Measurements from ENCODE around the gene MIX23.
"Not testable (repeated sequence)": the region's sequence is repeated elsewhere in the genome, so short reads cannot be mapped to it uniquely, and the experiment has no call there.

The MIX23 gene

DNA sequence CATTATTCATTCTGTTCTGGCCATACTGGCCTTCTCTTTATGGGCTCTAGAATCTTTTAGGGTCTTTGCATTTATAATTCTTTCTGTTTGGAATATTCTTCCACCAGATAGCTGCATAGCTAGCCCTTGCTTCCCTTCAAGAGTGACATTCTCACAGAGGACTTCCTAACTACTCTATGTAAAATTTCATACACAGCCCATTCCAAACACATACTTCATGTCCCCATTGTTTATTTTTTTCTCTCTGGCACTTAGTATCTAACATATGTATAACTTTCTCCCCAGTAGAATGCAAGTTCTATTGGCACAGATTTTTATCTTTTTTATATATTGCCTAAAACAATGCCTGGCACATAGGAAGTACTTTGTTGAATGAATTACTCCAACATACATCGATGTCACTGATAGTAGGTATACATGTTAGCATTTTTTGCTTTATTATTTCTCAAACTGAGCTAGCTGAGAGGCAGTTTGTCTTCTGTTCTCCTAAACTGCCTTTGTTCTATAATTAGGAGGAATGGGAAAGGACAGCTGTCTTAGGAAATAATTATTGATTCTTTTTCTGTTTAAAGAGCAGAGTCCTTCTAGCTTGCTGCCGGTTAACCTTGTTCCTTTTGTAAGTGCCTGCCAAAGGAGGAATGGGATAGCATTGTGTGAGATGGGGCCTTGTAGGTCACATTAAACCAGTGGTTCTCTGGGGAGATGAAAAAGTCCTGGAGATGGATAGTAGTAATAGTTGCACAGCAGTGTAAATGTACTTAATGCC is 8.8 kb upstream of the MIX23 start:
- no peak for FAIRE-seq

GRCh38 chr3:122390665-122391064 is 7.6 kb upstream of the MIX23 start:
- no peak for FAIRE-seq

DNA sequence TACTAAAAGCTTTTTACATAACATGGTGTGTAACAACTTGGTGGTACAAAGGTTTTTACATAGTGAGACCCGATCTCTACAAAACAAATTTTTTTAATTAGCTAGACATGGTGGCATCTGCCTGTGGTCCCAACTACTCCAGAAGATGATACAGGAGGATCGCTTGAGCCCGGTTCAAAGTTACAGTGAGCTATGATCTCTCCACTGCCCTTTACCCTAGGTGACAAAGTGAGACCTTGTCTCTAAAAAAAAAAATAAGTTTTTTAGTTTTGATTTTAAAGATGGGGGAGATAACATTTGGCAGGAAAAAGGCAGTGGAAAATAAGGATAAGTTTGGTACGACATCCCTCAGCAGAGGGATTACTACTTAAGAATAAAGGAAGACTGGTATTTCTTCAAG is 6.9 kb upstream of the MIX23 start:
- no peak for FAIRE-seq

DNA sequence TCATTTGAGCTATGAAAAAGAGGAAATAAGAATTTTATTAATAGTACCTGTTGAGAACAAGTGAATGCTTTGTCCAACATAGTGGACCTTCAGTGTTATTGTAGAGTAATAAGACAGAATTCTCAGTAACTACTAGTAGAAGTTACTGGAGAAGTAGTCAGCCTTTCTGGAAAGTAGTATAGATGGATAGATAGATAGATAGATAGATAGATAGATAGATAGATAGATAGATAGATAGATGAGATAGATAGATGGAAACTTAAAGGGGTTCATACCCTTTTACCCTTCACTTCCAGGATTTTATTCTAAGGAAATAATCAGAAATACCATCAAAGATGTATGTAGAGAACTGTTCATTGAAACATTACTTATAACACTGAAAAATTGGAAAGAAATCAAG is 6.2 kb upstream of the MIX23 start:
- FAIRE-seq = no peak

DNA sequence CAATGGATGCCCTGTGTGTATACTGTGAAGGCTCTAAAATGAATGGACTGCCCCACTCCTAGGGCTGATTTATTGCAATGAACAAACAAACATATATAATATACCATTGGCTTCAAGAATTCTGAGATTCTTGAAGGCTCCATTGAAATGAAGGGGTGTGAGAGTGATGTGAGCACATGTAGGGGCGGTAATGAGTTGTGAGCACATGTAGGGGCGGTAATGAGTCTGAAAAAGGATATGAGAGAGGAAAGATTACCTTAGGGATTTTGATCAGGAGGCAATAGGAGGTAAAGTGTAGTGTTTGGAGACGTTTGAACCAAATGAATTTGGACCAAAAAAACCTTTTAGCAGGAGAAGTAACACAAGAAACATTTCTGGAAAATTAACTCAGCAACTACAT is 4.7 kb upstream of the MIX23 start:
- FAIRE-seq = no peak

GRCh38 chr3:122383771-122384697 is 1.0 kb upstream of the MIX23 start, which contains the start of gene FAM162A:
Gene FAM162A, plus strand, starts transcription at chr3:122384182. Its CDS starts 84 bp downstream, at chr3:122384266.
- FAIRE-seq = no peak

DNA sequence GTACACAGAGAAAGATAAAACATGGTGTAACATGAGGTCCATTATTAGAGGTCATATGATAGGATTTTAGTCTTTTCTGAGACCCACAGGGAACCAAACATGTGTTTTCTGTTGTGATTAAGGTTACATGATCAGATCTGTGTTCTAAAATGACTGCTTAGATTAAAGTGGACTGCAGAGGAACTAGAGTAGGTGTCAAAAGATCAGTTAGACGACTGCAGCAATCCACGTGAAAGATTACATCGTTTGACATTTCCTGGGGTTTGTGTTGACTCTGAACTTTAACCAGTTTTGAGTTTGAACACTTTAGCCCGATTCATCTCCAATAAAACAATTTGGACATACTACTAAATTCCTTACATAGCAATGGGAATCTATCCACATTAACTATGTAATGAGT is 5.1 kb downstream of the MIX23 start:
- no peak for FAIRE-seq

DNA sequence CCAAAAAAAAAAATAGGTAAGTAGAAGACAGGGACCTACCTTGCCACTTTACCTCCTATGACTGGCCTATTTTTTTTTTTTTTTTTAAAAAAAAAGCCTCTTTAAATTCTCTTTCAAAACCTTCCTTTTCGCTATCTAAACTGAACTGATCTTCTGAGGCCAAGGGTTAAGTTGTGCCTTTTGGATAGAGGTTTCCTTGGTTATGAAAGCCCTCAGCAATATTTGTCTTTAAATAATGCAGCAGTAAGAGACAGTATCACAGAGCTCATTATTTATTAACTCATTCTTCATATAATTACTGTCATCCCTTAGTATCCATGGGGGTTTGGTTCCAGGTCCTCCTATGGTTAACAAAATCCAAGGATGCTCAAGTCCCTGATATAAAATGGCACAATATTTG is 9.0 kb downstream of the MIX23 start:
- FAIRE-seq = no peak

GRCh38 chr3:122366379-122366749 is 16.7 kb downstream of the MIX23 start:
- no peak for FAIRE-seq

DNA sequence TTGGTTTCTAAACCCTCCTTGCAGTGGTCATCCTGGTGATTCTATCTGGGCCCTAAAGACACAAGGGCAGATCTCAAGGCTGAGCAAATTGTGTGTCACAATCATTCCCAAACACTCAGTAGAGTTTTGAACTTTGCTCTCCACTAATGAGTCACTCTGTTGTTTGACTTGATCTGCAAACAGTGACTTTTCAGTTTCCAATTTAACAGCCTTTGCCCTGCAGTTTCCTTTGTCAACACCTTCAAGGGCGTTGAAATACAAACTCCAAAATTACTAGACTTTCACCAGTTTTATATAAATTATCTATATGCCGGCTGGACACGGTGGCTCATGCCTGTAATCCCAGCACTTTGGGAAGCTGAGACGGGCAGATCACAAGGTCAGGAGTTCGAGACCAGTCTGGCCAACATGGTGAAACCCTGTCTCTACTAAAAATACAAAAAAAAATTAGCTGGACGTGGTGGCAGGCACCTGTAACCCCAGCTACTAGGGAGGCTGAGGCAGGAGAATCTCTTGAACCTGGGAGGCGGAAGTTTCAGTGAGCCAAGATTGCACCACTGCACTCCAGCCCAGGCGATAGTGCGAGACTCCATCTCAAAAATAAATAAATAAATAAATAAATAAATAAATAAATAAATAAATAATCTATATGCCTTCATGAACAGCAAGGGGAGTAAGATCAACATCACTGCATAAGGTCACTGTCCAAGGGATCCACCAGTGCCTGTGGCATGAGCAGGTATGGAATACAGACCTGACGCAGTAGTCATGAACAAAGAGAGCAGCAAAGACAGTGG is 17.3 kb downstream of the MIX23 start:
- not testable (repeated sequence) for FAIRE-seq

DNA sequence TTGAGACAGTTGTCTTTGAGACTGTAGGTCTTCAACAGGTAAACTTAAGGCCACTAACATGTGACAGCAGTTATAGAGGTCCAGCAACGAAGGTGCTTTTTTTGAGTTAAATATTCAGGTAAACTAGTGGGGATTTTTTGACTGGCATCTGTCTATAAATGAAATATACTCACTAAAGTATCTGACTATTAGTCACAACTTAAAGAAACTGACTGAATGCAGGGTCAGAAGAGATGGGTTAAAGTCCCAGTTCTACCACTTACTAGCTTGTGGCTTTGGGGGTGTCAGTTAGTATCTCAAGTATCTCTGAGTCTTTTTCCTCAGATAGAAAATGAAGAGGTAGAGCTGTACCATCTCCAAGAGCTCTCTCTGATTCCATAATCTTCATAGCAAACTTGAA is 18.0 kb downstream of the MIX23 start:
- FAIRE-seq = no peak

DNA sequence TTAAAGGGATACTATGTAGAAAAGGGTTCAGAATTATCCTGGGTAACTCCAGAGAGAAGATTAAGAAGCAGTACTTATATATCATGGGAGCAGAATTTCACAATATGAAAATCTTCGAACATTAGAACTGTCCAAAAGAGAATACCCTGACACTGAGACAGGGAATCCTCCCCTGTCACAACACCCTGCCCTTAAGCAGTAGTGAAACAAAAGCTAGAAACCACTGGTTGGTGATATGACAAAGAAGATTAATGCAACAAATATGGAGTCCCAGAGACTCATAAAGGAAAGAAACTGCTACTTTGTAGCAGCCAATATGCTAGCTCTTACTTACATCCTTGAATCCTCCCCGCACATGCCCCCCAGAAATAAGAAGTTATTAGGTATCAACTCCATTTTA is 18.5 kb downstream of the MIX23 start:
- no peak for FAIRE-seq

DNA sequence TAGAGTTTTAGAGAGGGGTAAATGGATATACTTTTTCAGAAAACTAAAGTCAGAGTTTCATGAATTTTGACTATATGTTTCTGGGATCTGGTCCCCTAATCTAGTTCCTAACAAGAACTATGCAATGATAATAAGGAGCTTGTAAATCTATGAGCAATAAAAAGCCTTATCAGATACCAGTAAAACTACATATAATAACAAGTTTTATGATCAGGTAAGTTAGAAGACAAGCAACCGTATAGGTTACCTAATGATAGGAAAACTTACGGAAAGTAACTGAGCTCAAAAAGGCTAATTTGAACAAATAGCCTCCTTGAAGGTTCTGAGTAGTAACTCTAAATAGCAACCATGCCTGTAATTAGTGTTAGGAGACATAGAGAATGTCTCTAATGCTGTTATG is 21.0 kb downstream of the MIX23 start:
- FAIRE-seq = no peak

DNA sequence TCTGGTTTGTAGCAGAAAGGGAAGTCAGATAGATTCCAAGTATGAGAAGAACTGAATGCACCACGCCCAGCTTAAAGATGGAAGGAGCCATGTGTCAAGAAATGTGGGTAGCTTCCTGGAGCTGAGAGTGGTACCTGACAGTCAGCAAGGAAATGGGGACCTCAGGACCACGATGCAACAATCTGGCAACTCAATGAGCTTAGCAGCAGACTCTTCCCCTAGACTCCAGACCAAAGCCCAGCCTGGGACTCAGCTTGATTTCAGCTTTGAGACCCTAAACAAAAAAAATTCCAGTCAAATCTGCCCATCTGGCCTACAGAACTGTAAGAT is 24.4 kb downstream of the MIX23 start:
- no peak for FAIRE-seq

GRCh38 chr3:122357828-122358702 is 25.0 kb downstream of the MIX23 start:
- no peak for FAIRE-seq

DNA sequence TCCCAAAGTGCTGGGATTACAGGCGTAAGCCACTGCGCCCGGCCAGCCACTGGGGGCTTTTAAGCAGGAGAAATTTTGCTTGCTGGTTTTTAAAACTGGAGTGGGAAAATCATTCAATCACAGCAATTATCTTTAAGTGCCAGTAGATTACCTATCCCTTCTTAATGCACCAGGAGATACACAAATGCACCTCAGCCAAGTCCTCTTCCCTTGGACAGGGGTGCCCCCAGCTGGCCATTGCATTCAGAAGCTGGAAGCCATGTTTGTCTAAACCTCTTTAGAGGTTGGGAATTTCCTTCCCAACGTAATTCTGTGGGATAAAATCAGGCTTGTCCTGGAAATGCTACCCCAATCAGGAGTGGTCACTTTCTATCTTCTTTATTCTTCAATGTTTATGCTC is 26.6 kb downstream of the MIX23 start:
- no peak for FAIRE-seq

DNA sequence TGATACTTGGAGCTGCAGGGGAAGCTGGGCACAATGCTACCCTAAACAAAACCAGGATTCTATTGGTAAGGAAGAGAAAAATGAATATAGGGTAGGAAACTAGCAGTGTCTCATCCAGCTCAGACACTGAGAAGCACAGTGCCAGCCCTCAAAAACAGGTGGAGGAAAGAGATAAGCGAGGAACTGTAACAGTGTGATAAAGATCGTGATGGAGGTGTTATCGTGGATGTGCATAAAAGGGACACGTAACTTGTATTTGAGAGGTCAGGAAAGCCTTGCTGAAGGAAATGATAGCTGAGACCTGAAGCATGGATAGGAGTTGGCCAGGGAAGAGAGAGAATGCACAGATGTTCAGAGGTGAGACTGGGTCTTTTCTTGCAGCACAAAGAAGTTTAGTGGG is 27.4 kb downstream of the MIX23 start:
- FAIRE-seq = no peak

DNA sequence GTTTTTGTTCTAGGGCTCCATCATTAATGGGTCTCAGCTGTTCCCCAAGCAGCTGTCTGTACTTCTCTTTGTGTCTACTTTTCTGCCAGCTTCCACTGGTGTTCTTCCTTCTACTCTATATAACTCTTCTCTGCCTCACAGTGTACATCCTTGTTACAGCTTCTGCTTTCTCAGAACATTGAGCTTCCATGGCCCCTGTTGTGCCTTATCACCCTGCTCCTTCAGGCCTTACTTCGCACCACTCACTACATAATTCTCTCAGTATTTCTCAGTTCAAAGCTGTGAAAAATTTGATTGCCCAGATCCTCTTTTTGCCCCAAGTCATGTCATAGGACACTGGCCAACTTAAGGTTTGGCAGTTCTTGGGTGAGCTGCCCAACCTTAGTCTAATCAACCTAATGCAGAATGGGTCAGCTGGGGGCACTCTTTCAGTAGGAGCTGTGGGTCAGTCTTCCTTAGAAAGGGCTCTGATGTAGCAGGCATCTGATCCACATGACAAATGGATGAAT is 29.1 kb downstream of the MIX23 start:
- no peak for FAIRE-seq

DNA sequence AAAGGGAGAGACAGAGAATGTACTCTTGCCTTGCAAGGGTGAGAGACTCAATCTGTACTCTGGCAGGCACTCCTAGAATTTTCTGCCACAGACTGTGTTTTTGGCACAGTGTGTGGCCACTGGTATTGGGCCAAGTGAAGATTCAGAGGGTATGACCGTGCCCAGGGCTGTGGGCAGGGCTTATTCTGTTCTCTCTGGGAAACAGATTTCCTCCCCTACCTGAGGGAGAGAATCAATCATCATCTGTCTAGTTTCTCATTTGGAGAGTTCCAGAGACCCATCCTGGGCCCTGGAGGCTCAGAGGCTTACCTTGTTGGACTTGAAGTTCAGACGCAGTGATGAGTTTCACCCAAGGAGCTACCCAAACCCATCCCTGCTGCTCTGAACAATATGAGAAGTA is 29.8 kb downstream of the MIX23 start:
- FAIRE-seq = no peak

- no peak for FAIRE-seq
These were observed 31.4 kb downstream of the MIX23 start for GRCh38 chr3:122351612-122352011.

DNA sequence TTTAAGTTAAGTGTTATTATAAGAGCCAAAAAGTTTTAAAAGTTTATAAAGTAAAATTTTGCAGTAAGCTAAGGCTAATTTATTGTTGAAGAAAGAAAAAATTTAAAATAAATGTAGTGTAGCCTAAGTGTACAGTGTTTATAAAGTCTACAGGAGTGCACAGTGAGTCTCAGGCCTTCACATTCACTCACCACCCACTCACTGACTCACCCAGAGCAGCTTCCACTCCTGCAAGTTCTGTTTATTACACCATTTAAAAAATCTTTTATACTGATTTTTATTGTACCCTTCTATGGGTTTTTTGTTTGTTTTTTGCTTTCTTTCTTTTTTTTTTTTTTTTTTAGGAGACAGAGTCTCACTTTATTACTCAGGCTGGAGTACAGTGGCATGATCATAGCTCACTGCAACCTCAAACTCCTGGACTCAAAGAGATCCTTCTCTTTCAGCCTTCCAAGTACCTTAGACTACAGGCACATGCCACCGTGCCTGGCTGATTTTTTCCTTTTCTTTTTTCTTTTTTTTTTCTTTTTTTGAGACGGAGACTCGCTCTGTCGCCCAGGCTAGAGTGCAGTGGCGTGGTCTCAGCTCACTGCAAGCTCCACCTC is 32.1 kb downstream of the MIX23 start:
- no peak for FAIRE-seq

- no peak for FAIRE-seq
These were observed 33.9 kb downstream of the MIX23 start for GRCh38 chr3:122349171-122349570.
